Omental fat pad (tissue), 4 donors: ENCODE results near the gene LRP11. TPM values are rescaled to one million over a fixed set of nuclear protein-coding genes. Genes with fewer than 3 reads are reported as not detected.

ENCODE experiments used
- ATAC-seq: fragments of 150-250 bp; one replicate; pipeline ENCODE4 v1.9.1; 2016; ENCODE audit warnings: mild to moderate bottlenecking, moderate library complexity; ENCODE audit not compliant: low FRiP score
- DNase-seq: peaks from one replicate; pipeline ENCODE4 v3.0.0-alpha.2; 2019; ENCODE audit warnings: low spot score
- CTCF ChIP-seq, 3 donors: fragments of 450-650 bp; IDR thresholded peaks; one replicate each; pipeline ENCODE4 v1.5.1; 2016 to 2017; ENCODE audit warnings: antibody characterized with exemption in 3 of 3, mild to moderate bottlenecking in 3 of 3, moderate library complexity in 2 of 3
- total RNA-seq, 4 donors: library from RNA; depleted of rRNA; stranded (reverse); fragments of >200 nt; gene quantifications; one replicate each; pipeline ENCODE4 v1.1.0, GENCODE V29; 2016

Gene LRP11
- total RNA-seq, 4 donors from 2014 or later = 30.5 to 39.4 (median 33.5) TPM

- TF ChIP-seq CTCF (IDR thresholded peaks at IDR 0.05) = peak in 2 of 3 donors; percentile 78 to 80
- ATAC-seq (peak; percentile 55), DNase-seq (peak; percentile 87)
Measured at GRCh38 chr6:149834513-149835481, 29.4 kb downstream of the LRP11 start.

- DNase-seq (no peak), ATAC-seq (no peak)
- TF ChIP-seq CTCF (IDR thresholded peaks at IDR 0.05) = no peak
Measured at GRCh38 chr6:149833651-149834050, 30.5 kb downstream of the LRP11 start.

- ATAC-seq (no peak), DNase-seq (no peak)
- TF ChIP-seq CTCF (IDR thresholded peaks at IDR 0.05) = no peak
Measured at GRCh38 chr6:149831308-149831820, 32.8 kb downstream of the LRP11 start.

DNA sequence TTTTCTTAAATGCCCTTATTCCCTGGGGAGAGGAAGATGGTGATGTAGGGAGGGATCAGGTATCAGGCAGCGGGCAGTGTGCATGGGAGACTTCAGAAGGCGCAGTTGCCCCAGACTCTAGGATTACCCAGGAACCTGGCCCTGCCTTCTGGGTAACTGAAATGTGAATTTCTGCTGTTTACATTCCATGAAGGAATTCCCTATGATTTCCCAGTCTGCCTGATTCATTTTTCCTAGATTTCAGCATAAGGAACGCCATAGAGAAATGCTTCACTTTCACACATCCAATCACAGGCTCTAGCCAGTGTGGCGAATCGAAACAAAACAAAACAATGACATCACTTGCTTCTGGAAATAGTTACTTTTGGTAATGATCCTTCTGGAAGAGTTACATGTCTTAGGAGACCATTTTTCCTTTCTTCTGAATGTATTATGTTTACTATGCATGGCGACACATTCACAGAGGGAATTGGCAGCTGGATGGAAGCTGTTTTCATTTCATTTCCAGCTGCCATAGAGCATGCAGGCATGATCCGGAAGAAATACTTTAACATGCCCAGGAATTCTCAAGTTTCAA lies 33.3 kb downstream of the LRP11 start:
- DNase-seq = no peak
- TF ChIP-seq CTCF (IDR thresholded peaks at IDR 0.05) = no peak
- ATAC-seq = no peak

GRCh38 chr6:149825292-149825691 lies 38.9 kb downstream of the LRP11 start:
- no peak for TF ChIP-seq CTCF (IDR thresholded peaks at IDR 0.05)
- DNase-seq (no peak), ATAC-seq (no peak)

GRCh38 chr6:149823013-149823412 lies 41.1 kb downstream of the LRP11 start:
- no peak for ATAC-seq
- DNase-seq = no peak
- no peak for TF ChIP-seq CTCF (IDR thresholded peaks at IDR 0.05)
